Fibroblast of upper back skin (primary cell): ENCODE results near the gene GTPBP2.
"Not testable (repeated sequence)": the region's sequence is repeated elsewhere in the genome, so short reads cannot be mapped to it uniquely, and the experiment has no call there.

Experiments
- DNase-seq: peaks from one replicate; pipeline ENCODE4 v3.0.0-alpha.2; 2013

Gene GTPBP2

GRCh38 chr6:43622541-43622940 lies 6.5 kb downstream of the GTPBP2 start:
- DNase-seq, result no peak

GRCh38 chr6:43621836-43622180 lies 7.3 kb downstream of the GTPBP2 start:
- DNase-seq, result no peak

GRCh38 chr6:43621078-43621835 lies 7.8 kb downstream of the GTPBP2 start:
- DNase-seq, result no peak

GRCh38 chr6:43616725-43617472 lies 12.2 kb downstream of the GTPBP2 start:
- DNase-seq, result no peak

- no peak for DNase-seq
Measured at GRCh38 chr6:43614396-43614730, 14.7 kb downstream of the GTPBP2 start.

- DNase-seq, result no peak
Measured at GRCh38 chr6:43613721-43614395, 15.2 kb downstream of the GTPBP2 start.

- no peak for DNase-seq
Measured at GRCh38 chr6:43610431-43610830, 18.6 kb downstream of the GTPBP2 start.

- DNase-seq, result no peak
Measured at GRCh38 chr6:43609402-43609801, 19.7 kb downstream of the GTPBP2 start.

- DNase-seq, result no peak
Measured at GRCh38 chr6:43608807-43609206, 20.3 kb downstream of the GTPBP2 start.

GRCh38 chr6:43608310-43608763 lies 20.7 kb downstream of the GTPBP2 start:
- DNase-seq, result peak; percentile 78

GRCh38 chr6:43606019-43606418 lies 23.0 kb downstream of the GTPBP2 start:
- no peak for DNase-seq

- DNase-seq, result peak; percentile 79
Measured at GRCh38 chr6:43604174-43604573, 24.9 kb downstream of the GTPBP2 start.

- no peak for DNase-seq
Measured at GRCh38 chr6:43600595-43600994, 28.5 kb downstream of the GTPBP2 start.

GRCh38 chr6:43593938-43594337 lies 35.1 kb downstream of the GTPBP2 start:
- DNase-seq, result no peak

- DNase-seq, result not testable (repeated sequence)
Measured at GRCh38 chr6:43589564-43589963, 39.5 kb downstream of the GTPBP2 start.

- no peak for DNase-seq
Measured at GRCh38 chr6:43588194-43588593, 40.9 kb downstream of the GTPBP2 start.

GRCh38 chr6:43584892-43585570 lies 44.0 kb downstream of the GTPBP2 start:
- peak; percentile 46 for DNase-seq

GRCh38 chr6:43582911-43583310 lies 46.2 kb downstream of the GTPBP2 start:
- no peak for DNase-seq

- DNase-seq, result peak; percentile 21
Measured at GRCh38 chr6:43579171-43579570, 49.9 kb downstream of the GTPBP2 start.

- DNase-seq, result no peak
Measured at GRCh38 chr6:43578748-43579147, 50.3 kb downstream of the GTPBP2 start.

GRCh38 chr6:43575772-43576551 lies 53.1 kb downstream of the GTPBP2 start, which contains the start of the genes POLH and XPO5:
Gene POLH (plus strand): TSS chr6:43576185. CDS start chr6:43582320, 6,135 bp downstream.
Gene XPO5 (minus strand): TSS chr6:43576038. CDS start chr6:43575864, 174 bp downstream.
- DNase-seq, result peak; percentile 89

GRCh38 chr6:43575105-43575771 lies 53.8 kb downstream of the GTPBP2 start:
- no peak for DNase-seq
